Measurements from ENCODE around the gene NDUFA7. TPM values are rescaled to one million over a fixed set of nuclear protein-coding genes. Genes with fewer than 3 reads are reported as not detected.

The NDUFA7 gene
- total RNA-seq, 1 experiment from 2014 or later: 76.4 TPM

DNA sequence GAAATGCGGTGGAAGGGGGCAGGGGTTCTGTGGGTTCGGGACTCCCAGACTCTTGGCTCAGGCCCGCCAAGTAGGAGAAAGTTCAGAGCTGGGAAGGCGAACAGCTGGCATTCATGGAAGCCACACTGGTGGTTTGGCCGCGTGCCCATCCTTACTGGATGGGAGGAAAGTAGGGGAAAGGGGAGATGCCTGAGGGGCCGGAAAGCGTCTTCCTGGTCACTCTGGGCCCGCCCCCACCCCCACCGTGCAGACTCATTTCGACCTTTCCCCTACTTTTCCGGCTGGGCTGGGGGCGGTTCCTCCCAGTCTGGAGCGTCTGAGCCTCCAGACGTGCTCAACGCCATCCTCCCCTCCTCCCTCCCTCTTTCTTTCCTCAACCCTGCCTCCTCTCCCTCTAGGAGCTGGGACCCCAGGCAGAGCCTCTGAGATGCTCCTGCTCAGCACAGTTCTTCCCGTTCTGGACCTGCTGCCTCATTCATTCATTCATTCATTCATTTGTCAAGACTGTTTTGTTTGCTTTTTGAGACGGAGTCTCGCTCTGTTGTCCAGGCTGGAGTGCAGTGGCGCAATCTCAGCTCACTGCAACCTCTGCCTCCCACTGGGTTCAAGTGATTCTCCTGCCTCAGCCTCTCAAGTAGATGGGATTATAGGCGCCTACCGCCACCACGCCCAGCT, 46.3 kb upstream of the NDUFA7 start:
- H3K27me3 Mint-ChIP-seq (ENCODE audit: low read depth): peaks cover 56% of the 10 kb centered on the region
- TF ChIP-seq, protein P1, sequence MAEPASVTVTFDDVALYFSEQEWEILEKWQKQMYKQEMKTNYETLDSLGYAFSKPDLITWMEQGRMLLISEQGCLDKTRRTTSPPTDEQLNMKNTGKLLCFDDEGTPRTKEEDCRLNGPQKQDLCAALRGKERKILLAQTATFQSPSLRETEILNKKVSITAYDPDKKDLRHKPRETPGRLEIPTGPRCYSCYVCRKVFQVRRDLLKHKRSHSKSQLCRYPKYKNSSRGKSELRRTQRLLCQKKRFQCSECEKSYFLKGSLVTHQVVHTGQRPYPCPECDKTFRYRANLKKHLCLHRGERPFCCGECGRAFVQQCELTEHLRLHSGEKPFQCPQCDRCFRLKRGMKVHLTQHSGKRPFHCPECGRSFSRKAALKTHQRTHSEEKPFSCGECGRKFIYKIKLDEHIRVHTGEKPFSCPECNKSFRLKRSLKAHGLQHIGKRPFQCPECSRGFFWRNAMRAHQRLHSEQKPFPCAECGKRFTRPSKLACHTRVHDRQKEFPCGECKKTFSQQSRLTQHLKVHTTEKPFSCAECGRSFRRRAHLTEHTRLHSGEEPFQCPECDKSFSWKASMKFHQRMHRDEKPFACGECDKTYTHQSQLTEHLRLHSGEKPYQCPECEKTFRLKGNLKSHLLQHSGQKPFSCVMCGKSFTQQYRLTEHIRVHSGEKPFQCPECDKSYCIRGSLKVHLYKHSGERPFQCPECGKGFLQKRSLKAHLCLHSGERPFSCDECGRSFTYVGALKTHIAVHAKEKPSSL (CRISPR knock-in tag; conservative IDR thresholded peaks at IDR 0.05): no peak
- TF ChIP-seq, protein P2, sequence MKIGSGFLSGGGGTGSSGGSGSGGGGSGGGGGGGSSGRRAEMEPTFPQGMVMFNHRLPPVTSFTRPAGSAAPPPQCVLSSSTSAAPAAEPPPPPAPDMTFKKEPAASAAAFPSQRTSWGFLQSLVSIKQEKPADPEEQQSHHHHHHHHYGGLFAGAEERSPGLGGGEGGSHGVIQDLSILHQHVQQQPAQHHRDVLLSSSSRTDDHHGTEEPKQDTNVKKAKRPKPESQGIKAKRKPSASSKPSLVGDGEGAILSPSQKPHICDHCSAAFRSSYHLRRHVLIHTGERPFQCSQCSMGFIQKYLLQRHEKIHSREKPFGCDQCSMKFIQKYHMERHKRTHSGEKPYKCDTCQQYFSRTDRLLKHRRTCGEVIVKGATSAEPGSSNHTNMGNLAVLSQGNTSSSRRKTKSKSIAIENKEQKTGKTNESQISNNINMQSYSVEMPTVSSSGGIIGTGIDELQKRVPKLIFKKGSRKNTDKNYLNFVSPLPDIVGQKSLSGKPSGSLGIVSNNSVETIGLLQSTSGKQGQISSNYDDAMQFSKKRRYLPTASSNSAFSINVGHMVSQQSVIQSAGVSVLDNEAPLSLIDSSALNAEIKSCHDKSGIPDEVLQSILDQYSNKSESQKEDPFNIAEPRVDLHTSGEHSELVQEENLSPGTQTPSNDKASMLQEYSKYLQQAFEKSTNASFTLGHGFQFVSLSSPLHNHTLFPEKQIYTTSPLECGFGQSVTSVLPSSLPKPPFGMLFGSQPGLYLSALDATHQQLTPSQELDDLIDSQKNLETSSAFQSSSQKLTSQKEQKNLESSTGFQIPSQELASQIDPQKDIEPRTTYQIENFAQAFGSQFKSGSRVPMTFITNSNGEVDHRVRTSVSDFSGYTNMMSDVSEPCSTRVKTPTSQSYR (CRISPR knock-in tag; IDR thresholded peaks at IDR 0.05): 0 out of 2 replicates have a peak, but pooled peaks have one; percentile 20
- TF ChIP-seq ZNF121 (CRISPR knock-in tag; IDR thresholded peaks at IDR 0.05) (peak; percentile 82), OVOL2 (CRISPR knock-in tag; IDR thresholded peaks at IDR 0.05; ENCODE audit: borderline replicate concordance) (no peak), ZNF423 (CRISPR knock-in tag; IDR thresholded peaks at IDR 0.05) (no peak), ZNF263 (CRISPR knock-in tag; IDR thresholded peaks at IDR 0.05; ENCODE audit: low read depth) (peak; percentile 38; the same call in 1 of the 2 replicates), EMX1 (CRISPR knock-in tag; IDR thresholded peaks at IDR 0.05) (no peak), SP1 (CRISPR knock-in tag; conservative IDR thresholded peaks at IDR 0.05) (no peak), NR2C2 (CRISPR knock-in tag; IDR thresholded peaks at IDR 0.05) (0 out of 2 replicates have a peak, but pooled peaks have one; percentile 12), IRF2 (CRISPR knock-in tag; IDR thresholded peaks at IDR 0.05; ENCODE audit: borderline replicate concordance, low read depth) (no peak), NFYB (CRISPR knock-in tag; conservative IDR thresholded peaks at IDR 0.05; ENCODE audit: low read depth) (no peak), ZNF317 (CRISPR knock-in tag; IDR thresholded peaks at IDR 0.05; ENCODE audit: borderline replicate concordance, low read depth) (no peak)
- TF ChIP-seq, protein P3, sequence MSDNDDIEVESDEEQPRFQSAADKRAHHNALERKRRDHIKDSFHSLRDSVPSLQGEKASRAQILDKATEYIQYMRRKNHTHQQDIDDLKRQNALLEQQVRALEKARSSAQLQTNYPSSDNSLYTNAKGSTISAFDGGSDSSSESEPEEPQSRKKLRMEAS (CRISPR knock-in tag; IDR thresholded peaks at IDR 0.05): peak; percentile 63
- TF ChIP-seq, protein P4, sequence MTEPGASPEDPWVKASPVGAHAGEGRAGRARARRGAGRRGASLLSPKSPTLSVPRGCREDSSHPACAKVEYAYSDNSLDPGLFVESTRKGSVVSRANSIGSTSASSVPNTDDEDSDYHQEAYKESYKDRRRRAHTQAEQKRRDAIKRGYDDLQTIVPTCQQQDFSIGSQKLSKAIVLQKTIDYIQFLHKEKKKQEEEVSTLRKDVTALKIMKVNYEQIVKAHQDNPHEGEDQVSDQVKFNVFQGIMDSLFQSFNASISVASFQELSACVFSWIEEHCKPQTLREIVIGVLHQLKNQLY (CRISPR knock-in tag; IDR thresholded peaks at IDR 0.05): no peak
- H3K27ac Mint-ChIP-seq: no peak overlapping the region
- ChIA-PET POLR2A (interaction anchor here (2.7 kb wide), 1 partner anchor 23 kb away, joined by 12 read pairs; the partner anchor contains the start of gene RAB11B), CTCF (interaction anchor here (0.9 to 3.0 kb wide), 9 partner anchors 10 to 101 kb away, joined by 3 to 20 read pairs (median 5); partner anchors contain the start of genes MARCHF2 and RAB11B)
- H3K4me3 Mint-ChIP-seq: peak overlapping the region; percentile 36
- H3K9me3 Mint-ChIP-seq: no peaks in the 10 kb centered on the region
- ATAC-seq: peak; percentile 66
- peak; percentile 74 for DNase-seq (ENCODE audit: low spot score)
- H3K4me1 Mint-ChIP-seq: peaks cover 24% of the 10 kb centered on the region
- no peaks in the 10 kb centered on the region for H3K36me3 Mint-ChIP-seq

DNA sequence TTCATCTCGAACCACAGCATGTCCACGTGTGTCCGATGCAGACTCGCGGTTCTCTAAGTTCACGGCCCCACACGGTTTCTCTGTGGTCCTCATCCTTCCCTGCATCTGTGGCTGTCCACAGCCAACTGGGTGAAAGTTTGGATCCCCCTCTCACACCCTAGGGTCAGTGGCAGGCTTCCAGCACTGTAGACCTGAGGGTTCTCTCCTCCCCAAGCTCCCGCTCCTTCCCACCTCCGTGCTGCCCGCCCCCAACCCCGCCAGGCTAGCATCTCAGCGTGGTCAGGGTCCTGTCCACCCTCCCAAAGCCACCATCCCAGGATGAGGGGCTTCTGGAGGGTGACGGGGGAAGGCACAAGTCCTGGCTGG, 45.8 kb upstream of the NDUFA7 start:
- no peaks in the 10 kb centered on the region for H3K9me3 Mint-ChIP-seq
- H3K36me3 Mint-ChIP-seq: no peaks in the 10 kb centered on the region
- H3K4me1 Mint-ChIP-seq: peaks cover 24% of the 10 kb centered on the region
- ATAC-seq (no peak), DNase-seq (ENCODE audit: low spot score) (no peak)
- TF ChIP-seq, protein P5, sequence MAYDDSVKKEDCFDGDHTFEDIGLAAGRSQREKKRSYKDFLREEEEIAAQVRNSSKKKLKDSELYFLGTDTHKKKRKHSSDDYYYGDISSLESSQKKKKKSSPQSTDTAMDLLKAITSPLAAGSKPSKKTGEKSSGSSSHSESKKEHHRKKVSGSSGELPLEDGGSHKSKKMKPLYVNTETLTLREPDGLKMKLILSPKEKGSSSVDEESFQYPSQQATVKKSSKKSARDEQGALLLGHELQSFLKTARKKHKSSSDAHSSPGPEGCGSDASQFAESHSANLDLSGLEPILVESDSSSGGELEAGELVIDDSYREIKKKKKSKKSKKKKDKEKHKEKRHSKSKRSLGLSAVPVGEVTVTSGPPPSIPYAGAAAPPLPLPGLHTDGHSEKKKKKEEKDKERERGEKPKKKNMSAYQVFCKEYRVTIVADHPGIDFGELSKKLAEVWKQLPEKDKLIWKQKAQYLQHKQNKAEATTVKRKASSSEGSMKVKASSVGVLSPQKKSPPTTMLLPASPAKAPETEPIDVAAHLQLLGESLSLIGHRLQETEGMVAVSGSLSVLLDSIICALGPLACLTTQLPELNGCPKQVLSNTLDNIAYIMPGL (CRISPR knock-in tag; IDR thresholded peaks at IDR 0.05): no peak
- TF ChIP-seq, protein P6, sequence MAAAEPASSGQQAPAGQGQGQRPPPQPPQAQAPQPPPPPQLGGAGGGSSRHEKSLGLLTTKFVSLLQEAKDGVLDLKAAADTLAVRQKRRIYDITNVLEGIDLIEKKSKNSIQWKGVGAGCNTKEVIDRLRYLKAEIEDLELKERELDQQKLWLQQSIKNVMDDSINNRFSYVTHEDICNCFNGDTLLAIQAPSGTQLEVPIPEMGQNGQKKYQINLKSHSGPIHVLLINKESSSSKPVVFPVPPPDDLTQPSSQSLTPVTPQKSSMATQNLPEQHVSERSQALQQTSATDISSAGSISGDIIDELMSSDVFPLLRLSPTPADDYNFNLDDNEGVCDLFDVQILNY (CRISPR knock-in tag; IDR thresholded peaks at IDR 0.05): 0 out of 2 replicates have a peak, but pooled peaks have one; percentile 31
- H3K27me3 Mint-ChIP-seq (ENCODE audit: low read depth): peaks cover 61% of the 10 kb centered on the region
- ChIA-PET CTCF (interaction anchor here (1.1 to 3.0 kb wide), 7 partner anchors 11 to 100 kb away, joined by 3 to 20 read pairs (median 6); partner anchors contain the start of genes MARCHF2 and RAB11B), POLR2A (interaction anchor here (2.7 kb wide), 1 partner anchor 24 kb away, joined by 12 read pairs; the partner anchor contains the start of gene RAB11B)
- H3K4me3 Mint-ChIP-seq: peak overlapping the region; percentile 36
- H3K27ac Mint-ChIP-seq: no peak overlapping the region

All from WTC11 (cell line).